HCEC 1CT (cell line): ENCODE results near the gene UTS2R.

ENCODE experiments used
- DNase-seq: peaks from one replicate; pipeline ENCODE4 v3.0.0-alpha.2; 2017

Gene UTS2R

GRCh38 chr17:82371333-82372248, at the start of gene UTS2R:
Gene UTS2R (plus strand): TSS chr17:82371765. CDS start chr17:82374325, 2,560 bp downstream.
- no peak for DNase-seq

- DNase-seq = no peak
These were observed 49.6 kb upstream of the UTS2R start for GRCh38 chr17:82321947-82322466.

- DNase-seq = no peak
These were observed 48.8 kb upstream of the UTS2R start for GRCh38 chr17:82322526-82323453.

- DNase-seq = no peak
These were observed 47.9 kb upstream of the UTS2R start for GRCh38 chr17:82323514-82324234.

GRCh38 chr17:82324566-82325285, 46.8 kb upstream of the UTS2R start:
- no peak for DNase-seq

GRCh38 chr17:82325286-82326180, 46.0 kb upstream of the UTS2R start:
- DNase-seq = no peak

DNA sequence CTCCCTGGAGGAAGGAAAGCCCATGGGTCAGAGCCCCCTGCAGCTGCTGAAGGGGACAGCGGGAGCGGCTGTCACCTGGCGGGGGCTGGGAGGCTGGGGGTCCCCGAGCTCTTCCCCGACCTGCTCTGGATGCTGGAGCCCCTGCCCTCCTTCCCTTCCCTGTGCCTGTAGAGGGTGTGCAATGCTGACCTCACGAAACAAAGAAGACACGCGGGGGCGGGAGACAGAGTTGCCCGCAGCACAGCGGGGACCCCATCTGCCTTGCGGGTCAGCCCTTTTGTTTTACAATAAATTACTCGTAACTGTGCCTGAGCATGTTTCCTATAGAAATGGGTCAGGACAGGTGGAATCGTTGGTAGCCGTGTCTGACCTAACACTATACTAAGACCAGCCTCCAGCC, 44.3 kb upstream of the UTS2R start:
- DNase-seq = no peak

DNA sequence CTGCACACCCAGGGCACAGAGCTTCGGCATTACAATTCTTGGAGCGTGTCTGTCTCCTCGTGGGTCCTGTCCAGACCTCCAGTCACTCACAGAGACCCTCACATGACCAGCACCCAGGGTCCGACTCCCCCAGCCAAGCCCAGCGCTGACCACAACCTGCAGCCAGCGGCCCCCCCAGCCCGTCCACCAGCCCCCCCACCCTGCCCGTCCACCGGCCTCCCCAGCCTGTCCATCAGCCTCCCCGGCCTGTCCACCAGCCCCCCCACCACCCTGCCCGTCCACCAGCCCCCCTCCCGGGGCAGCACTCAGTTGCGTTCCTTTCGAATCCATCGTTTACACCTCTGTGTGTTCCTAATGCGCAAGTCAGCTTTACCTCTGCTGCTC, 43.8 kb upstream of the UTS2R start:
- DNase-seq = no peak

GRCh38 chr17:82328141-82328993, 43.2 kb upstream of the UTS2R start:
- no peak for DNase-seq

- no peak for DNase-seq
These were observed 42.5 kb upstream of the UTS2R start for GRCh38 chr17:82328994-82329507.

DNA sequence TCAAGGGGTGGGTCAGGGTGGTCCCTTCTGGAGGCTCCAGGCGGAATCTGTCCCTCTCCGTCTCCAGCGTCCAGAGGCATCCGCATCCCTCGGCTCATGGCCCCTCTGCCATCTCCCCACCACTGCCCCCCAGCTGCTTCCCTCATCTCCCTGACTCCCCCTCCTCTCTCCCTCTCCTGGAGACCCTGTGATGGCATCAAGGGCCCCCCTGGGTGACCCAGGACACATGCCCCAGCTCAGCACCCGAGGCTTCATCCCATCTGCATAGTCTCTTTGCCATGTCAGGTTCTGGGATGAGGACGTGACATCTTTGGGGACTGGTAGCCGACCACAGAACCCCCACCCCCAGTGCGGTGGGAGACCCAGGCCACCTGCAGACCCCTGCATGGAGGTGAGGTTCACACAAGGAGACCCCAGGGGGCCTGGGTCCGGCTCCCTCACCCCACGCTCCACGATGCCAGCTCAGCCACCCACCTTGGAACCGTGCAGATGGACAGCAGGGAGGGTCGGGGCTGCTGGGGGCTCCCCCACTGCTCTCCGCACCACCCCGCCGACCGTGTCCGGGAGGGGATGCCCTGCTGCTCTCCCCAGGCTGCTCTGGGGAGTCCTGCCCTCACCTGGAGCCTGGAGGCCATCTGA, 41.8 kb upstream of the UTS2R start:
- DNase-seq = no peak

GRCh38 chr17:82330322-82331239, 41.0 kb upstream of the UTS2R start:
- DNase-seq = peak; percentile 39

DNA sequence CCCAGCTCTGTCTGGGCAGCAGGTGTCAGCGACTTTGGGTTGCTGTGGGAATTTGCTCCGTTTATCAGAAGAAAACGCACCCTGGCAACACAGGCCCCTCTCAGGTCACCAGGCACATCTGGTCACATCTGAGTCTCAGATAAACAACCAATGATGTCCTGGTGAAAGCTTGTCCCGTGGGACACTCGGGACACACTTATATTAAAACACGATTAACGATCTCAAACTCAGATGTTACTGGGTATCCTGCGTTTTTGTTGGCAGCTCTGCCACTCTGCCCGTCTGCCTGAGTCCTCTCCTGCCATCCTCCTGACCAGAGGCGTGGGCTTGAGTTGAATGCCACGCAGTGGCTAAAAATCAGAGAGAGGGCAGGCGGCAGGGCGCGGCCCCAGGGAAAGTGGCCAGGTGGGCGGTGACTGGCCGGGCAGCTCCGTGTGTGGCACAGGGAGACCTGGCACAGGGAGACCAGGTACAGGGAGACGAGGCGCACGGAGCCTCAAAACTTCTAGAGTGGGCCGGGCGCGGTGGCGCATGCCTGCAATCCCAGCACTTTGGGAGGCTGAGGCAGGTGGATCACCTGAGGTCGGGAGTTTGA, 40.1 kb upstream of the UTS2R start:
- DNase-seq = no peak

DNA sequence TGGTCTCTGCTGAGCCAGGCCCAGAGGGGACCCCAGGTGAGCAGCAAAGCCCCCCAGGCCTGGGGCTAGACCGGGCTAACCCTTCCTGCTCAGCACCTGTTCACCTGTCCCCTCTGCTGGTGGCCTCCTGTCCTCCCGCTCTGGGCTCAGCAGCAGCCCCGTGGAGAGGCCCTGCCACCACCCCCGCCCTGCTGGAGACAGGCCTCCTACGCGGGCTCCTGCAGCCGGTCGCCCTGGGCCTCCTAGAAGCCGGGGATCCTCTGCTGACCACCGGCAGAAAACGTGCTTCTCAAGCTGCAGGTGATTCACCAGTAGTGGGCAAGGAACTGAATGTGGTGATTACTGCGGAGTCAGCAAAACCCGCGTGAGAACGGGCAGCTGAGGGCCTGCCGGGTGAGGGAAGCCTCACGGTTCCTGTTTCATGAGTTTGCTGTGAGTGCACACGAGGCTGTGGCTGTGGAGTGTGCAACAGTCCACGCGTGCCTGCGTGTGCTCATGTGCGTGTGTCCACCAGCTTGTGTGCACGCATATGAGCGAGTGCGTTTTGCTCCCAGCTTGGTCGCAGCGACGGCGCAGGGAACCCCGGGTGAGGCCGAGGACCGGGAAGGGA, 38.8 kb upstream of the UTS2R start:
- DNase-seq = peak; percentile 5

DNA sequence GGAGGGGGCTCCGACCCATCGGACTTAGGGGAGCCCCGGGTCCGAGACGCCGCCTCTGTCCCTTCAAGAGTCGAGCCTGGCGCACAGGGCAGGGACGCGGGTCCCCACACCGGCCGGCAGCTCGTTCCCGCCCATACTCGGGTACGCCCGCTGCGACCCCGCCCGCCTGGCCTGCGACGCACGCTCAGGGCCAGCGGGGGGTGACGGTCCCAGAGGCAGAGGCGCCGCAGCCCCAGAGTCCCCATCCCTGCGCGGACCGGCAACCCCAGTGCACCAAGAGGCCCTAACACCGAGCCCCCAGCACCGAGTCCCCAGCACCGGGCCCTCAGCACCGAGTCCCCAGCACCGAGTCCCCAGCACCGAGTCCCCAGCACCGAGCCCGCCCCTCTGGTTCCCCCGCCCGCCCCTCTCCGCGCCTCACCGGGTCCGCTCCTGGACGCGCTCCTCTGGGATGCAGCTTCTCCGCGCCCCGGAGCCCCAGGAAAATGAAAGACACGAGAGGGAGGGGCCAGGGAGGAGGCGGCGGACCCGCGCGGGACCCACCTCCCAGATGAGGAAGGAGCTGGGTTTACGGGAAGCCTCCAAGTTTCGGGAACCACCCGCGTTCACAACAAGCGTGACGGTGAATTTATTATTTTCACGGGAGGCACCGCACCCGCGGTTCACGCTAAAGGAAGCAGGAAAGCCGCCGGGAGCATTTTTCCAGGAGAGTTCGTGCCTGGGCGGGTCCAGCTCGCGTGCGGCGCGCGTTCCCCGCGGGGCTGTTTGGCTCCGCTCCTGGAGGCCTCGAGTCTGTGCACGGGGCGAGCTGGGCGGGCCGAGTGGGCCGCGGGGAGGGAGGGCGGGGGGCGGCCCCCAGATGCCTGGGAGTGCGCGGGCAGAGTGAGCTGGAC, 38.0 kb upstream of the UTS2R start, which contains the start of gene SECTM1:
Gene SECTM1, minus strand, starts transcription at position 488 of the 893 bp plus-strand sequence. CDS start 6,526 bp downstream, outside the sequence.
- DNase-seq = peak; percentile 1

- no peak for DNase-seq
These were observed 37.4 kb upstream of the UTS2R start for GRCh38 chr17:82334204-82334621.
